H9 (cell line): Measurements from ENCODE around the gene RCAN2. TPM values are rescaled to one million over a fixed set of nuclear protein-coding genes. Genes with fewer than 3 reads are reported as not detected.

Source experiments
- DNase-seq: peaks from one replicate; pipeline ENCODE4 v3.0.0-alpha.2; 2017
- H2AFZ ChIP-seq: one replicate; pipeline ENCODE4 v1.6.1; 2013; ENCODE audit warnings: mild to moderate bottlenecking, low read length, control low read depth, moderate library complexity
- H2AK5ac ChIP-seq: 2 replicates; pipeline ENCODE4 v1.6.1; 2013; ENCODE audit warnings: low read length, control low read depth, mixed read lengths; ENCODE audit not compliant: insufficient read length
- H2BK120ac ChIP-seq: one replicate; pipeline ENCODE4 v1.6.1; 2013; ENCODE audit warnings: low read depth, mild to moderate bottlenecking, low read length, control low read depth, inconsistent platforms; ENCODE audit not compliant: poor library complexity, severe bottlenecking
- H2BK12ac ChIP-seq: 2 replicates; pipeline ENCODE4 v1.6.1; 2013; ENCODE audit warnings: low read length, control low read depth, mixed read lengths, low read depth; ENCODE audit not compliant: insufficient read length
- H2BK15ac ChIP-seq: 2 replicates; pipeline ENCODE4 v1.6.1; 2013; ENCODE audit warnings: low read depth, low read length, control low read depth
- H2BK20ac ChIP-seq: one replicate; pipeline ENCODE4 v1.6.1; 2013; ENCODE audit warnings: low read depth, mild to moderate bottlenecking, low read length, control low read depth, inconsistent platforms; ENCODE audit not compliant: poor library complexity, severe bottlenecking
- H2BK5ac ChIP-seq: 2 replicates; pipeline ENCODE4 v1.6.1; 2013; ENCODE audit warnings: low read length, control low read depth, mixed read lengths; ENCODE audit not compliant: insufficient read length
- H3K14ac ChIP-seq: 2 replicates; pipeline ENCODE4 v1.6.1; 2013; ENCODE audit warnings: low read length, control low read depth; ENCODE audit not compliant: insufficient read depth
- H3K18ac ChIP-seq: 2 replicates; pipeline ENCODE4 v1.6.1; 2013; ENCODE audit warnings: low read depth, mild to moderate bottlenecking, mixed read lengths, low read length, control low read depth; ENCODE audit not compliant: insufficient read length
- H3K23ac ChIP-seq: 2 replicates; pipeline ENCODE4 v1.6.1; 2013; ENCODE audit warnings: low read length, control low read depth, mixed read lengths, low read depth; ENCODE audit not compliant: insufficient read length
- H3K23me2 ChIP-seq: 2 replicates; pipeline ENCODE4 v1.6.1; 2013; ENCODE audit warnings: low read depth, mild to moderate bottlenecking, mixed read lengths, low read length, control low read depth; ENCODE audit not compliant: insufficient read length, poor library complexity, severe bottlenecking
- H3K27ac ChIP-seq: 2 replicates; pipeline ENCODE4 v1.5.1; 2013; ENCODE audit warnings: low read length, control low read depth, mixed read lengths, low read depth; ENCODE audit not compliant: insufficient read length
- H3K27me3 ChIP-seq: 2 replicates; pipeline ENCODE4 v1.6.1; 2013; ENCODE audit warnings: low read length, control low read depth, inconsistent platforms; ENCODE audit not compliant: insufficient read depth
- H3K4ac ChIP-seq: 2 replicates; pipeline ENCODE4 v1.6.1; 2013; ENCODE audit warnings: low read depth, mild to moderate bottlenecking, control low read depth, inconsistent platforms, low read length, moderate library complexity
- H3K4me1 ChIP-seq: 2 replicates; pipeline ENCODE4 v1.6.1; 2013; ENCODE audit warnings: low read length, control low read depth, inconsistent platforms; ENCODE audit not compliant: insufficient read depth
- H3K4me2 ChIP-seq: 2 replicates; pipeline ENCODE4 v1.6.1; 2013; ENCODE audit warnings: low read length, control low read depth, mixed read lengths; ENCODE audit not compliant: insufficient read length, insufficient read depth
- H3K56ac ChIP-seq: 2 replicates; pipeline ENCODE4 v1.6.1; 2013; ENCODE audit warnings: low read depth, mild to moderate bottlenecking, mixed read lengths, low read length, control low read depth; ENCODE audit not compliant: insufficient read length
- H3K79me1 ChIP-seq: 2 replicates; pipeline ENCODE4 v1.6.1; 2013; ENCODE audit warnings: low read depth, mild to moderate bottlenecking, moderate library complexity, low read length, control low read depth, inconsistent platforms; ENCODE audit not compliant: insufficient read depth, poor library complexity, severe bottlenecking
- H3K79me2 ChIP-seq: 2 replicates; pipeline ENCODE4 v1.6.1; 2013; ENCODE audit warnings: low read length, control low read depth, inconsistent platforms; ENCODE audit not compliant: insufficient read depth
- H3K9ac ChIP-seq: 2 replicates; pipeline ENCODE4 v1.6.1; 2013; ENCODE audit warnings: low read length, control low read depth, mixed read lengths; ENCODE audit not compliant: insufficient read length; ENCODE audit errors: extremely low read depth
- H3K9me3 ChIP-seq: one replicate; pipeline ENCODE4 v1.6.1; 2013; ENCODE audit warnings: low read depth, low read length, inconsistent platforms; ENCODE audit not compliant: control insufficient read depth
- H3T11ph ChIP-seq: one replicate; pipeline ENCODE4 v1.6.1; 2013; ENCODE audit warnings: mild to moderate bottlenecking, low read length, control low read depth, inconsistent platforms
- H4K20me1 ChIP-seq: one replicate; pipeline ENCODE4 v1.6.1; 2013; ENCODE audit not compliant: control insufficient read depth, insufficient read length, insufficient read depth
- H4K5ac ChIP-seq: 2 replicates; pipeline ENCODE4 v1.6.1; 2013; ENCODE audit warnings: low read depth, mild to moderate bottlenecking, mixed read lengths, low read length, control low read depth; ENCODE audit not compliant: insufficient read length
- H4K8ac ChIP-seq: replicated peaks from 2 replicates; pipeline ENCODE4 v1.6.1; 2013; ENCODE audit warnings: low read length, control low read depth, mixed read lengths, low read depth; ENCODE audit not compliant: insufficient read length
- H4K91ac ChIP-seq: 2 replicates; pipeline ENCODE4 v1.6.1; 2013; ENCODE audit warnings: low read depth, mild to moderate bottlenecking, moderate library complexity, mixed read lengths, low read length, control low read depth; ENCODE audit not compliant: insufficient read length
- H3K27ac Mint-ChIP-seq, 3 experiments: 2 replicates in 2 of 3; 3 replicates in 1 of 3; pipeline ENCODE4 v1.8.0; 2020 to 2021; ENCODE audit warnings: mixed read lengths in 3 of 3, mild to moderate bottlenecking in 1 of 3, moderate library complexity in 1 of 3
- H3K27me3 Mint-ChIP-seq: 2 replicates; pipeline ENCODE4 v1.8.0; 2021; ENCODE audit warnings: low read depth, mild to moderate bottlenecking, moderate library complexity, mixed read lengths
- H3K36me3 Mint-ChIP-seq, 3 experiments: 2 replicates in 2 of 3; 3 replicates in 1 of 3; pipeline ENCODE4 v1.8.0; 2020 to 2021; ENCODE audit warnings: low read depth in 3 of 3, mixed read lengths in 3 of 3; ENCODE audit not compliant: insufficient read depth in 1 of 3
- H3K4me1 Mint-ChIP-seq, 2 experiments: 2 replicates each; pipeline ENCODE4 v1.8.0; 2020; ENCODE audit warnings: mixed read lengths in 2 of 2
- H3K4me3 Mint-ChIP-seq, 2 experiments: 2 replicates in 1 of 2; 3 replicates in 1 of 2; pipeline ENCODE4 v1.8.0; 2020 to 2021; ENCODE audit warnings: mild to moderate bottlenecking in 2 of 2, mixed read lengths in 2 of 2, moderate library complexity in 1 of 2
- H3K9me3 Mint-ChIP-seq, 2 experiments: 2 replicates in 1 of 2; 3 replicates in 1 of 2; pipeline ENCODE4 v1.8.0; 2020; ENCODE audit warnings: mild to moderate bottlenecking in 2 of 2, mixed read lengths in 2 of 2, moderate library complexity in 1 of 2
- WGBS: extraction: QIAGEN DNeasy Blood & Tissue Kit; methylation state at CpG from one replicate; pipeline ENCODE4 v1.1.7; 2013; ENCODE audit warnings: missing lambda C conversion rate, low lambda C conversion rate, mixed read lengths; ENCODE audit not compliant: insufficient read length; ENCODE audit errors: extremely low coverage; 5-methylcytosine and 5-hydroxymethylcytosine counted together
- total RNA-seq: library from RNA; stranded (reverse); gene quantifications from 2 replicates; pipeline ENCODE4 v1.2.1, GENCODE V29; 2021
- TF ChIP-seq, protein P1 (sequence below): fragments of 200-600 bp; sonication (generic); conservative IDR thresholded peaks from 3 replicates; pipeline ENCODE4 v1.8.0; 2021; ENCODE audit warnings: antibody characterized with exemption, mild to moderate bottlenecking

RCAN2 gene
- total RNA-seq, 1 experiment from 2014 or later = 3.0 TPM

DNA sequence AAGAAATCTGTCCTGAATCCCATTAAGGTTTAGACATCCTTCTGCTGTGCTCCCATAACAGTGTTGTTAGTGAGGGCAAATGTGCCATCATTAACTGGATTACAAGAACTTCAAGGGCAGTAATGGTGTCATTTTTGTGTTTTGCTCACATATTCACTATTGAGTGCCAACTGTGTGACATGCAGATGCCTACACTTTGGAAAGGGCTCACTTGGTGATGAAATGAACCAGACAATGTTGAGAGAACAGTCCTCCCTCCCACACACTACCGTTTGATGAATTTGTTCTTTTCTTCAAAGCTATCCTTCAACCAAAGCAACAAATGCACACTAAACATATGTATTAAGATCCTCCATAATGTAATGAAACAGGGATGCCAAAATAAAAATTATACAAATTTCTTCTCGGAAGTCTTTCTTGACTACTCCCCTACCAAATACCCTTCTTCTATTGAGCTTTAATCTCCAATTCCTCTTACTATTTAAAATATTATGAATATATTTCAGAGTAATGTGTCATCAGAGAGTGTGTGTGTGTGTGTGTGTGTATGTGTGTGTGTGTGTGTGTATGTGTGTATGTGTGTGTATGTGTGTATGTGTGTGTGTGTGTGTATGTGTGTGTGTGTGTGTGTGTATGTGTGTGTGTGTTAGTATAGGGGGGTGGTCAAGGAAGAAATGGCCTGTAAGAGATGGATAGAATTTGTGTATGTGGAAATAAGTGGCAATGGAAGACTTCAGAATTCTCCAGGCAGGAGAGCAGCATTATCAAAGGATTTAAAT is 228.1 kb downstream of the RCAN2 start:
- no CpG with 5 or more reads among the region's 2 CpGs for WGBS
- peaks cover 6 to 7% of the 10 kb centered on the region in 2 experiments for H3K4me1 Mint-ChIP-seq
- H3K27ac Mint-ChIP-seq = no peak overlapping the region

More for the DNA sequence above, 228.1 kb downstream of the RCAN2 start:
- Histone ChIP-seq H2BK12ac (no peak overlapping the region), H3K4me1 (peaks cover 2% of the 10 kb centered on the region; the same call in 1 of the 2 replicates), H4K8ac (no peak overlapping the region), H2AK5ac (no peak overlapping the region), H3K27me3 (no peaks in the 10 kb centered on the region), H4K20me1 (no peaks in the 10 kb centered on the region), H3K79me2 (no peaks in the 10 kb centered on the region), H3K56ac (no peak overlapping the region), H2BK20ac (no peak overlapping the region), H3K4ac (no peak overlapping the region), H3K27ac (no peak overlapping the region), H2AFZ (no peak overlapping the region), H4K5ac (no peak overlapping the region), H3K23ac (no peak overlapping the region), H3K14ac (no peak overlapping the region), H2BK5ac (no peak overlapping the region), H2BK15ac (no peak overlapping the region), H2BK120ac (no peak overlapping the region), H3K9ac (no peak overlapping the region), H3T11ph (no peak overlapping the region), H3K79me1 (no peaks in the 10 kb centered on the region), H3K18ac (no peak overlapping the region), H3K4me2 (no peak overlapping the region), H3K23me2 (no peaks in the 10 kb centered on the region), H3K9me3 (no peaks in the 10 kb centered on the region), H4K91ac (no peak overlapping the region)
- H3K27me3 Mint-ChIP-seq = no peaks in the 10 kb centered on the region
- TF ChIP-seq, protein P1, sequence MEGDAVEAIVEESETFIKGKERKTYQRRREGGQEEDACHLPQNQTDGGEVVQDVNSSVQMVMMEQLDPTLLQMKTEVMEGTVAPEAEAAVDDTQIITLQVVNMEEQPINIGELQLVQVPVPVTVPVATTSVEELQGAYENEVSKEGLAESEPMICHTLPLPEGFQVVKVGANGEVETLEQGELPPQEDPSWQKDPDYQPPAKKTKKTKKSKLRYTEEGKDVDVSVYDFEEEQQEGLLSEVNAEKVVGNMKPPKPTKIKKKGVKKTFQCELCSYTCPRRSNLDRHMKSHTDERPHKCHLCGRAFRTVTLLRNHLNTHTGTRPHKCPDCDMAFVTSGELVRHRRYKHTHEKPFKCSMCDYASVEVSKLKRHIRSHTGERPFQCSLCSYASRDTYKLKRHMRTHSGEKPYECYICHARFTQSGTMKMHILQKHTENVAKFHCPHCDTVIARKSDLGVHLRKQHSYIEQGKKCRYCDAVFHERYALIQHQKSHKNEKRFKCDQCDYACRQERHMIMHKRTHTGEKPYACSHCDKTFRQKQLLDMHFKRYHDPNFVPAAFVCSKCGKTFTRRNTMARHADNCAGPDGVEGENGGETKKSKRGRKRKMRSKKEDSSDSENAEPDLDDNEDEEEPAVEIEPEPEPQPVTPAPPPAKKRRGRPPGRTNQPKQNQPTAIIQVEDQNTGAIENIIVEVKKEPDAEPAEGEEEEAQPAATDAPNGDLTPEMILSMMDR = no peak
- no peak overlapping the region for H3K4me3 Mint-ChIP-seq
- H3K36me3 Mint-ChIP-seq = no peaks in the 10 kb centered on the region; a peak in 1 of 7 replicates
- no peak for DNase-seq
- H3K9me3 Mint-ChIP-seq = no peaks in the 10 kb centered on the region
